T-helper 2 cell treated with Interferon-gamma antibody and Interleukin-4, amounts not matched to agents 100 ng/mL and 5 ng/mL, for 36 hours (primary cell): ENCODE measurements around the gene ZMAT5. TPM values are rescaled to one million over a fixed set of nuclear protein-coding genes. Genes with fewer than 3 reads are reported as not detected.

Experiments used
- intact Hi-C: fragments of 100-400 bp; cut with micrococcal nuclease; formaldehyde crosslinking; loops from one replicate; pipeline ENCODE4 v1.15.1; 2023
- total RNA-seq: library from RNA; stranded (reverse); gene quantifications from 2 replicates; pipeline ENCODE4 v1.2.3, GENCODE V29; 2022

Gene ZMAT5
- total RNA-seq, 1 donor from 2014 or later = 22.9 TPM

GRCh38 chr22:29691636-29692326, 75.0 kb downstream of the ZMAT5 start:
- intact Hi-C loops = no loop called here

- intact Hi-C loops = no loop called here
Observed at GRCh38 chr22:29690476-29690875, 76.3 kb downstream of the ZMAT5 start.

GRCh38 chr22:29689880-29690213, 77.0 kb downstream of the ZMAT5 start:
- intact Hi-C loops = no loop called here

GRCh38 chr22:29689206-29689879, 77.5 kb downstream of the ZMAT5 start:
- intact Hi-C loops = no loop called here

- intact Hi-C loops = no loop called here
Observed at GRCh38 chr22:29684244-29684643, 82.6 kb downstream of the ZMAT5 start.

GRCh38 chr22:29683536-29683935, 83.3 kb downstream of the ZMAT5 start:
- intact Hi-C loops = no loop called here

Other genes with a start within 250 kb of the ZMAT5 start
- 56.6 and 61.3 TPM in 2 replicates for gene THOC5, start 213.2 kb downstream of the ZMAT5 start, total RNA-seq
- gene NIPSNAP1, start 185.9 kb downstream of the ZMAT5 start, total RNA-seq = 35.1 and 39.2 TPM in 2 replicates
- gene NF2, start 163.4 kb downstream of the ZMAT5 start, total RNA-seq = 63.5 and 63.9 TPM in 2 replicates
- gene CABP7, start 47.0 kb downstream of the ZMAT5 start, total RNA-seq = 0.05 TPM in 1 of 2 replicates, not detected in the other
- gene UQCR10, start 362 bp upstream of the ZMAT5 start, total RNA-seq = 88.5 and 93.5 TPM in 2 replicates
- gene ASCC2, start 71.3 kb upstream of the ZMAT5 start, total RNA-seq = 87.7 and 88.8 TPM in 2 replicates
- 24.3 and 27.8 TPM in 2 replicates for gene MTMR3, start 116.2 kb upstream of the ZMAT5 start, total RNA-seq